ENCODE results near the gene ATP13A3.

GRCh38 chr3:194399166-194399565 is 87.6 kb downstream of the ATP13A3 start, which contains the start of gene GP5:
- TF ChIP-seq POLR2A (IDR thresholded peaks at IDR 0.05) (no peak), CTCF (IDR thresholded peaks at IDR 0.05) (no peak)

Data from upper lobe of left lung (tissue), 4 donors.